Measurements from ENCODE around the gene CD53. TPM values are rescaled to one million over a fixed set of nuclear protein-coding genes. Genes with fewer than 3 reads are reported as not detected.
"Not testable (repeated sequence)": the region's sequence is repeated elsewhere in the genome, so short reads cannot be mapped to it uniquely, and the experiment has no call there.

CD53 gene
- total RNA-seq, 1 donor from 2014 or later, result 12.3 TPM

DNA sequence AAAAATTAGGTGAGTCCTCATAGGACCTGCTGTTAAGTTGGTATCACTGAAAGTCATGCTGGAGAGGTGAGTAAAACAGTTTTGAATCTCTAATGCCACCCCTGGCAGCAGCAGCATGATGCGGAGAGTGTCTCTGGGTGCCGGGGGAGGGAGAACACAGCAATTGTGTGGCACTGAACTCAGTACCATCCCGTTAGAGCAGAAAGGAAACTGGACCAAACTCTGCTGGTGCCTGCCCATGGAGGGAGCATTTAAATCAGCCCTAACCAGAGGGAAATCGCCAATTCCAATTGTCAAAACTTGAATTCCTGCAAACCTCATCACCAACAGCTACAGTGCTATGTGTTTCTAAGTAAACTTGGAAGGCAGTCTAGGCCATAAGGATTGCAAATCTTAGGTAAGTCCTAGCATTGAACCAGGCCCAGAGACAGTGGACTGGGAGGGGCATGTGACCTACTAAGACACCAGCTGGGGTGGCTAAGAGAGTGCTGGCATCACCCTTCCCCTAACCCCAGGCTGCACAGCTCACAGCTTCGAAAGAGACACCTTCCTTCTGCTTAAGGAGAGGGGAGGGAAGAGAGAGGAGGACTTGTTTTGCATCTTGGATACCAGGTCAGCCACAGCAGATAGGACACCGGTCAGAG lies 30.0 kb downstream of the CD53 start:
- DNase-seq, result no peak
- intact Hi-C loops (cut with DNase I), result no loop called here
- no peak for ATAC-seq (ENCODE audit: poor library complexity)

DNA sequence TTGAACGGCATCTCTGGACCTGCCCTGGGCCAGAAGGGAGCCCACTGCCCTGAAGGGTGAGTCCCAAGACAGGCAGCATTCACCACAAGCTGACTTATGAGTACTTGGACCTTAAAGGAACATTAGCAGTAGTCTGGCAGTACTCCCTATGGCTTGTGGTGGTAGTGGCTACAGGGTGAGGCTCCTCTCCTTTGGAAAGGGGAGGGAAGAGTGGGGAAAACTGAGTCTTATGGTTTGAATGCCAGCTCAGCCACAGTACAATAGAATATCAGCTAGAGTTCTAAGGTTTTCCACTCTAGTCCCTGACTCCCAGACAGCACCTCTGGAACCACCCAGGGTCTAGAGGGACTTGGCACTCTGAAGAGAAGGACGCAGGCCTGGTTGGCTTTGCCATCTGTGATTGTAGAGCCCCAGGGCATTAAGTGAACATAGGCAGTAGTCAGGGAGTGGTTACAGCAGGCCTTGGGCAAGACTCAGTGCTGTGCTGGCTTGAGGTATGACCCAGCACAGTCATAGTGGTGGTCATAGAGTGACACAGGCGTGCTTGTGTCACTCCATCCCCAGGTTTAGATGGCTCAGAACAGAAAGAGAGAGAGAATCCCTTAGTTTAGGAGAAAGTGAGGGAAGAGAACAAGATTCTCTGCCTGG lies 31.0 kb downstream of the CD53 start:
- intact Hi-C loops (cut with DNase I), result no loop called here
- no peak for DNase-seq
- no peak for ATAC-seq (ENCODE audit: poor library complexity)

DNA sequence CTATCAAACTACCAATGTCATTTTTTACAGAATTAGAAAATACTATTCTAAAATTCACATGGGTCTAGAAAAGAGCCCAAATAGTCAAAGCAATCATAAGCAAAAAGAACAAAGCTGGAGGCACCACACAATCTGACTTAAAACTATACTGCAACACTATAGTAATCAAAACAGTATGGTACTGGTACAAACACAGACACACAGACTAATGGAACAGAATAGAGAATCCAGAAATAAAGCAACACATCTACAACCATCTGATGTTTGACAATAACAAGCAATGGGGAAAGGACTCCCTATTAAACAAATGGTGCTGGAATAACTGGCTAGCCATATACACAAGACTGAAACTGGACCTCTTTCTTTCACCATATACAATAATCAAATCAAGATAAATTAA lies 39.8 kb downstream of the CD53 start:
- DNase-seq (no peak), ATAC-seq (ENCODE audit: poor library complexity) (no peak)
- intact Hi-C loops (cut with DNase I), result no loop called here

DNA sequence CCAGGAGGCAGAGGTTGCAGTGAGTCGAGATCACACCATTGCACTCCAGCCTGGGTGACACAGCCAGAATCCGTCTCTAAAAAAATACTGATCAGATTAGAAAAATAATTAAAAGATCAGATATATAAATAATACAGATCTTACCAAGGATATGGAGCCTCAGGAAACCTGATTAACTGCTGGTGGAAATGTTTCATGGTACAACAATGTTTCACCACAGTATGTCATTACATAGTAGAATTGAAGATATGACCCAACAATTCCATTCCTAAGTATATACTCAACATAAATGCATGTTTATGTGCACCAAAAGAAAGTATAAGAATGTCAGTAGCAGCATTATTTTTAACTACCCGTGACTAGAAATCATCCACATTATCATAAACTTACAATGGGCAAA lies 41.7 kb downstream of the CD53 start:
- DNase-seq, result no peak
- ATAC-seq (ENCODE audit: poor library complexity), result no peak
- intact Hi-C loops (cut with DNase I), result no loop called here

DNA sequence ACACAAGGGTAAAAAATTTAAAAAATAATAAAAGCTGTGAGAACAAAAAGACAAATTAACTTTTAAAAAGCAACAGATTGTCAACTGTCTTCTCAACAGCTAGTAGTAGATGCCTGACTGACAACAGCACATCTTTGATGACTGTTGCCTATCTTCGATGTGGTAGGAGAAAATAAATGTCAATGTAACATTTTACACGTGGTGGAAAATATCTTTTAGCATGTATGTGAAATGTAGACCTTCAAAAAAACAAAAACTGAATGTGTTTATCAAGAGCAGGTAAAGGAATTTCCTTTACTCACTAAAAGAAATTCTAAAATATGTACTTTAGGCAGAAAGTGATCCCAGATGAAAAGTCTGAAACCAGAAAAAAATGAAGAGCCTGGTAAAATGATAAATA lies 42.9 kb downstream of the CD53 start:
- ATAC-seq (ENCODE audit: poor library complexity) (no peak), DNase-seq (no peak)
- intact Hi-C loops (cut with DNase I), result no loop called here

DNA sequence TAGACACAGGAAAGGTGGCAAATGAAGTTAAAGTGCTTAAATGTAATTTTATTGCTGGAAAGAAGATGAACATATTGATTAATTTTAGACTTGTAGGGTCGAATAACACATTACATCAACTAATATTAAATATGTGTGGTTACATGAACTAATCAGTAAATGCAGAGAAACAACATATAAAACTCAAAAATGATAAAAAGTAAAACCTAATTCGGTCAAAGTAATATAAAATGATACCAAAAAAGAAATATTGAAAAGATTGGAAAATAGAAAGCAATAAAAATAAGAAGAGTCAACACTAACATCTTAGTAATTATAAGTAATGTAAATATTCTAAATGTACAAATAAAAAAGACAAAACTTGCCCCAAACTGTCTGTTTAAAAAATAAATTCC lies 43.3 kb downstream of the CD53 start:
- intact Hi-C loops (cut with DNase I), result no loop called here
- no peak for DNase-seq
- ATAC-seq (ENCODE audit: poor library complexity), result no peak

DNA sequence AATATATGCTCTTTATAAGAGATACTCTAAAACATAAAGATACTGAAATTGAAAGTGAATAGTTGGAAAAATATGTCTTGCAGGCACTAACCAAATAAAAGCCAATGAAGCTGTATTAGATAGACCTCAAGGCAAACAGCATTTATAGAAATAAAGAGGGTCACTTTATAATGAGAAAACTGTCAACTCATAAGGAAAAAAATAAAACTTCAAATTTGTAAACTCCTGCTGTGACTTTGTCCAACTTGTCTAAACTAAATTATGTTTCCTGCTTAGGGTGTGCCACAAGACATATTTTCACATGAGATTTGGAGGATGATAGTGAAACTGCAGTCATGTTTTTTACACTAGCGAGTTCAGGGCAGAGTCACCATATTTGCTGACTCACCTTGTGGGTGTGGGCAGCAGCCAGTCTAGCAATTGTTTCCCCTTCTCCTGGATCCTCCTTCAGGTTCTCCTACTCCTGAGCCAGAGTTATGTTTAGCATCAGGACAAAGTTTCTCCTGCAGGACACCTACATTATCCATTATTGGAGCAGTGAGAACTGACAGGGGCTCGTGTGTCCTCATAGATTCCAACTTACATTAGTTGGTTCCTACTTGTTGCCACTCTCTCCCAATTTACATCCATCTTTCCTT lies 43.8 kb downstream of the CD53 start:
- DNase-seq, result no peak
- intact Hi-C loops (cut with DNase I), result no loop called here
- no peak for ATAC-seq (ENCODE audit: poor library complexity)

DNA sequence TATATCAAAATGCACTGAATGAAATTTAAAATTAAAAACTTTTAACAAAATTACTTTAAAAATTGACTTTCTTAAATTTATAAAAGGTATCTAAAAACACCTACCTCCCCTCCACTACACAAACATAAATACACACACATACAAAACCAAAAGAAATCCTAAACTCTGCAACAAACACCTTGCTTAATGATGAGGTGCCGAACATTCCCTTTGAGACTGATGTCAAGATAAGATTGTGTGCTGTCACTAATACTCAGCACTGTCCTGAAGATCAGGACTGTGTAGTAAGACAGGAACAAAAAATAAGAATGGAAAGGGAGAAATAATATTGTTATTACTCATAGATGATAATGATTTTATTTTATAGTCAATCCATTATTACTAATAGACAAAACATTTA lies 45.1 kb downstream of the CD53 start:
- DNase-seq (no peak), ATAC-seq (ENCODE audit: poor library complexity) (no peak)
- intact Hi-C loops (cut with DNase I), result no loop called here

DNA sequence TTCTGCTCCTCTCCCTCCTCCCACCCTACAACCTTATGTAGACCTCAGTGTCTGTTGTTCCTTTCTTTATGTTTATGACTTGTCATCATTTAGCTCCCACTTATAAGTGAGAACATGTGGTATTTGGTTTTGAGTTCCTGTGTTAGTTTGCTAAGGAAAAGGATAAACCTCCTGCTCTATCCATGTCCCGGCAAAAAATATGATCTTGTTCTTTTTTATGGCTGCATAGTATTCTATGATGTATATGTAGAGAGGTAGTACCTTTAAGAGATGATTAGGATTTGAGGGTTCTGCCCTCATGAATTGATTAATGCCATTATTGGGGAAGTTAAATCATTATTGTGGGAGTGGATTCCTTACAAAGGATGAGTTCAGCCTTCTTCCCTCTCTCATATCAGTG lies 49.0 kb downstream of the CD53 start:
- DNase-seq (no peak), ATAC-seq (ENCODE audit: poor library complexity) (no peak)
- intact Hi-C loops (cut with DNase I), result no loop called here

DNA sequence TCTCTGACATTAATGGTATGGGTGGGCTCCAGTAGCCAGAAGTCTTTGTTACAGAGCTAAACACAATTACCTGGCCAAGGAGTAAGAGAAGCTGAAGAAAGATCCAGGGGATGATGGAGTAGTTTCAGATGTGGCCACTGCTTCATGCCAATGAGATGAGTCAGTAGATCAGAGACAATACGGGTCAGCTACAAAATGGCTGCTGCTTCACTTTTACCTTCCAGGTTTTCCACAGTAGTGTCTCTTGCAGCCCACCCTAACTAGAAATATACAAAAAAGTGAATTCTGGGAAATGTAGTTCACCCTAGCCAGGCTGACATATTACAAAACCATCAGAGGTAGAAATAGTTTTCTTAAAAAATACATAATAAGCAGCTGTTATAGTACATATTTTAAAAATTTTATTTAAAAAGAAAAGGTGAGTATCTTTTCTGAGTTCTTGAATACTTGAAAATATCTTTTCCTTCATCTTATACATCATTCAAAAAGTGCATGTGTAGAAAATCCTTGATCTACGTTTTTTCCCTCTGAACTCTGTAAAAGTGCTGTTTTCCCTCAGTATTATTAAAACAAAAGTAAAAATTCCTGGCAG lies 54.6 kb downstream of the CD53 start:
- no peak for ATAC-seq (ENCODE audit: poor library complexity)
- no peak for DNase-seq
- intact Hi-C loops (cut with DNase I), result no loop called here

DNA sequence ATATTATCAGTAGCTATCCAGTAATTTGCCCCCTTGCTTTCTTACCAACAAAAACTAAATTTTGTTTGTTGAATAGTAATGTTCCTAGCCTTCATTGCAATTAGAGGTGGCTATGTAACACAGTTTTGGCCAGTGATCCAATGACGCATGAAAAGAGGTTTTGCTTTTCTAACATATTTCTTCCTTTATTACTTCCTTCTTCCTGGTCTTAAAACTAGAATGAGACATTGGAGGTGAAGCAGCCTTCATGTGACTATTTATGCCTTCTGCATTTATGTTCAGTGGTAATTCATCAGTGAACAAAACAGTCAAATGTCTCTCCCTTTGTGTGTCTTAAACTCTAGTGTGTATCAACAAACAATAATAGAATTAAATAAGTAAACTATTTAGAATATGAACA lies 55.2 kb downstream of the CD53 start:
- DNase-seq (no peak), ATAC-seq (ENCODE audit: poor library complexity) (no peak)
- intact Hi-C loops (cut with DNase I), result no loop called here

DNA sequence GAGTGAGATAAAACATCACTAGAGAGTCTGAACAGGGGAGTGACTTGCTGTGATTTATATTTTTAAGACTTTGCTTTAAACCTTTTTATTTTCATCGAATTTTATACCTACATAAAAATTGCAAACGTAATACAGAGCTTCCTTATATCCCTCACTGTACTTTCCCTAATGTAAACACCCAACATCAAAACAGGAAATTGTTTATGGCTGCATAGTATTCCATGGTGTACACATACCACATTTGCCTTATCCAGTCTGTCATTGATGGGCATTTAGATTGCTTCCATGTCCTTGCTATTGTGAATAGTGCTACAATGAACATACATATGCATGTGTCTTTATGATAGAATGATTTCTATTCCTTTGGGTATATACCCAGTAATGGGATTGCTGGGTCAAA lies 56.0 kb downstream of the CD53 start:
- DNase-seq (no peak), ATAC-seq (ENCODE audit: poor library complexity) (no peak)
- intact Hi-C loops (cut with DNase I), result no loop called here

DNA sequence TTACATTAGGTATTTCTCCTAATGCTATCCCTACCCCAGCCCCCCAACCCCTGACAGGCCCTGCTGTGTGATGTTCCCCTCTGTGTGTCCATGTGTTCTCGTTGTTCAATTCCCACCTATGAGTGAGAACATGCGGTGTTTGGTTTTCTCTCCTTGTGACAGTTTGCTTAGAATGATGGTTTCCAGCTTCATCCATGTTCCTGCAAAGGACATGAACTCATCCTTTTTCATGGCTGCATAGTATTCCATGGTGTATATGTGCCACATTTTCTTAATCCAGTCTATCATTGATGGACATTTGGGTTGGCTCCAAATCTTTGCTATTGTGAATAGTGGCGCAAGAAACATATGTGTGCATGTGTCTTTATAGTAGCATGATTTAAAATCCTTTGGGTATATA lies 58.1 kb downstream of the CD53 start:
- DNase-seq; intact Hi-C loops (cut with DNase I); ATAC-seq (ENCODE audit: poor library complexity): not testable (repeated sequence)

DNA sequence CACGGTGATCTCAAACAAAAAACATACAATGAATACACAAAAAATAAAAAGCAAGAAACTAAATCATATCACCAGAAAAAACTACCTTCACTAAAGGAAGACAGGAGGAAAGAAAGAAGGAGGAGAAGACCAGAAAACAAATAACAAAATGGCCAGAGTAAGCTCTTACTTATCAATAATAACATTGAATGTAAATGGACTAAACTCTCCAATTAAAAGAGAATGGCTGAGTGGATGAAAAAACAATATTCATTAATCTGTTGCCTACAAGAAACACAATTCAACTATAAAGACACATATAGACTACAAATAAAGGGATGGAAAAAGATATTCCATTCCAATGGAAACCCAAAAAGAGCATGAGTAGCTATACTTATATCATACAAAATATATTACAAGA lies 63.6 kb downstream of the CD53 start:
- intact Hi-C loops (cut with DNase I), result no loop called here
- ATAC-seq (ENCODE audit: poor library complexity) (no peak), DNase-seq (no peak)

DNA sequence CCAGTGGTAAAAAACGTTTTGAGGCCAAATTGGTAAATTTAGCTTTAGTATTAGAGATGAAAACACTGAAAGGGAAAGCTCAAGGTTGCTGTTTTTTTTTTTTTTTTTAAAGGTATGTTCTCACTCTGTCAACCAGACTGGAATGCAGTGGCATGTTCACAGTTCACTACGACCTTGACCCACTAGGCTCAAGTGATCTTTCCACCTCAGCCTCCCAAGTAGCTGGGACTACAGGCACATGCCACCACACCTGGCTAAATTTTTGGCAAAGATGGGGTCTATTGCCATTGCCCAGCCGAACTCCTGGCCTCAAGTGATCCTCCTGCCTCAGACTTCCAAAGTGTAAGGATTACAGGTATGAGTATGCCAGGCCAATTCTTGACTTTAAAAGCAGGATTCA lies 71.9 kb downstream of the CD53 start:
- ATAC-seq (ENCODE audit: poor library complexity) (no peak), DNase-seq (no peak)
- intact Hi-C loops (cut with DNase I), result no loop called here

DNA sequence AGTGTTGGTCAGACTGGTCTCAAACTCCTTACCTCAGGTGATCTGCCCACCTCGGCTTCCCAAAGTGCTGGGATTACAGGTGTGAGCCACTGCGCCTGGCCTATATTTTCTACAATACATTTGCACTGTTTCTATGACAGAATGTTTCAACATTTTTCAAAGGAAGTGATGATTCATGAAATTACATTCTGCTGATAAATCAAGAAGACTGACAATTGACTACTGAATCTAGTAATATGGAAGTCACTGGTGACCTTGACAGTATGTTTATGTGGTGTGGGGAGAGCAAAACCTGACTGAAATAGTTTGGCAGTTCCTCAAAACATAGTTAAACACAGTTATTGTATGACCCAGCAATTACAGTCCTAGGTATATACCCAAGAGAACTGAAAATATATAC lies 72.7 kb downstream of the CD53 start:
- ATAC-seq (ENCODE audit: poor library complexity), result no peak
- intact Hi-C loops (cut with DNase I), result no loop called here

DNA sequence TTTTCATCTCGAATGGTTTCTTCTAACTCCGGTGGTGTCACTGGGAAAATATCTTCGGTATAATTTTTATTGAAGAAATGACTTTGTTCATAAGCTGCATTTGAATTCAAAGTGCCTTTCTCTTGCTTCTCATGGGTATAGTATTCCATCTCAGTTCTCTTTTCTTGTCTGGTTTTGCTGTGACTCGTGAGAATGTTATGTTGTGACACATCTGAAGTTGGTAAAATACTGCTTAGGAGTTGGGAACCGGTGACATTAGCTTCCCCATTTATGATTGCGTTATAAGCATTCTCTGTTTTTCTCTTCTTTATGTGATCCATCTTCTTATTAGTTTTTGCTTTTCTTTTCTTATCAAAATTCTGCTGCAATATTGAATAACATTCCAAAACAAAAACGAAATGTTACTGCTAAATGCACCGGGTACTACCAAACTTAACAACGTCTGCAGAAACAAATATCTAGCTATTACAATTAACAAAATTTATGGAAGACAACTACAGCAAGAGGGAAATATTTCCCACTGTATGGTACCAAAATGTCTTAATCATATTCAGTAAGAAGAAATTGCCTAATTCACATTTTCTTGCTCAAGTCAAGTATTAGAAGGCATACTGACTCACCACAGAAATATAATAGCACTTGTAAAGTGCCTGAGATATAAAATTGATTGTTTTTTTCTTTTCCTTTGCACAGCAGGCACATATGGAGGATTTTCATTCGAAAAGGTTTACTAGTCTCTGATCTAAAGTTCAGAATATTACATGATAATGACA lies 75.3 kb downstream of the CD53 start:
- ATAC-seq (ENCODE audit: poor library complexity), result no peak
- no peak for DNase-seq
- intact Hi-C loops (cut with DNase I), result no loop called here

More for the DNA sequence above, 72.7 kb downstream of the CD53 start:
- no peak for DNase-seq
